Measurements from ENCODE around the gene YPEL1.

DNA sequence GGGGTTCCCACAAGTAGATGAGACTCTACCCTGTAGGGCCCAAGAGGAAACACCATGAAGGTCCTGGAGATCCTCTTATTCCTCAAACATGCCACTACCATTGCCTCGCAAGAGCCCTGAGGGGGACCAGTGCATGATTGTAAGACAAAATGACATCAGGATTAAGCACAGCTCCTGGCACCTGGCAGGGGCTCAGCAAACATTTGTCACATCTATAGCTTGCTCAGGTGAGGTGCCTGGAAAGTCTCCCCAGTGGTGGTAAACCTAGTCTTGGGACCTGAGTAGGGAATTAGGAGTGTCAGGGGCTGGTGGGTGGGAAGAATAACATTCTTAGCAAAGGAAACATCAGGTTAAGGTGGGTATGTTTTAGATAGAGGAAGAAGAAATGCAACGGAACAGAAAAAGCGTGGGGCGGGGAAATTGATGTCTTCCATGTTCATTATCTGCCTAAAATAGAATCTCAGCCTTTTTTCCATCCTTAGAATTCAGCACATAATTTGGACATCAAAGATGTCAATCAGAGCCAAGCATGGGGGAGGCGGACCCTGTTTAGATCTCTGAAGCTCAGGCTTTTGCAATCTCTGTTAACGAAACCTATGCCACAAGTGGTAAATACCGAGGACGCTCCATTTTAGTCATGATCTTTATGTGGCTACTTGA, 924 bp downstream of the YPEL1 start:
- TF ChIP-seq, protein P1, sequence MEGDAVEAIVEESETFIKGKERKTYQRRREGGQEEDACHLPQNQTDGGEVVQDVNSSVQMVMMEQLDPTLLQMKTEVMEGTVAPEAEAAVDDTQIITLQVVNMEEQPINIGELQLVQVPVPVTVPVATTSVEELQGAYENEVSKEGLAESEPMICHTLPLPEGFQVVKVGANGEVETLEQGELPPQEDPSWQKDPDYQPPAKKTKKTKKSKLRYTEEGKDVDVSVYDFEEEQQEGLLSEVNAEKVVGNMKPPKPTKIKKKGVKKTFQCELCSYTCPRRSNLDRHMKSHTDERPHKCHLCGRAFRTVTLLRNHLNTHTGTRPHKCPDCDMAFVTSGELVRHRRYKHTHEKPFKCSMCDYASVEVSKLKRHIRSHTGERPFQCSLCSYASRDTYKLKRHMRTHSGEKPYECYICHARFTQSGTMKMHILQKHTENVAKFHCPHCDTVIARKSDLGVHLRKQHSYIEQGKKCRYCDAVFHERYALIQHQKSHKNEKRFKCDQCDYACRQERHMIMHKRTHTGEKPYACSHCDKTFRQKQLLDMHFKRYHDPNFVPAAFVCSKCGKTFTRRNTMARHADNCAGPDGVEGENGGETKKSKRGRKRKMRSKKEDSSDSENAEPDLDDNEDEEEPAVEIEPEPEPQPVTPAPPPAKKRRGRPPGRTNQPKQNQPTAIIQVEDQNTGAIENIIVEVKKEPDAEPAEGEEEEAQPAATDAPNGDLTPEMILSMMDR (IDR thresholded peaks at IDR 0.05): no peak
- TF ChIP-seq EZH2 (IDR thresholded peaks at IDR 0.05) (no peak), EZH2phosphoT487 (IDR thresholded peaks at IDR 0.05) (no peak)

Data from neural progenitor cell (in vitro differentiated cells).